22Rv1 (cell line): ENCODE results near the gene ADM2.

ENCODE experiments used
- ZFX ChIP-seq: fragments of 450-650 bp; IDR thresholded peaks from 2 replicates; pipeline ENCODE4 v1.6.1; 2017; ENCODE audit warnings: antibody characterized with exemption, borderline replicate concordance
- TF ChIP-seq, protein P1 (sequence below): fragments of 450-650 bp; IDR thresholded peaks from 2 replicates; pipeline ENCODE4 v1.5.1; 2017; ENCODE audit warnings: mild to moderate bottlenecking

- TF ChIP-seq, protein P1, sequence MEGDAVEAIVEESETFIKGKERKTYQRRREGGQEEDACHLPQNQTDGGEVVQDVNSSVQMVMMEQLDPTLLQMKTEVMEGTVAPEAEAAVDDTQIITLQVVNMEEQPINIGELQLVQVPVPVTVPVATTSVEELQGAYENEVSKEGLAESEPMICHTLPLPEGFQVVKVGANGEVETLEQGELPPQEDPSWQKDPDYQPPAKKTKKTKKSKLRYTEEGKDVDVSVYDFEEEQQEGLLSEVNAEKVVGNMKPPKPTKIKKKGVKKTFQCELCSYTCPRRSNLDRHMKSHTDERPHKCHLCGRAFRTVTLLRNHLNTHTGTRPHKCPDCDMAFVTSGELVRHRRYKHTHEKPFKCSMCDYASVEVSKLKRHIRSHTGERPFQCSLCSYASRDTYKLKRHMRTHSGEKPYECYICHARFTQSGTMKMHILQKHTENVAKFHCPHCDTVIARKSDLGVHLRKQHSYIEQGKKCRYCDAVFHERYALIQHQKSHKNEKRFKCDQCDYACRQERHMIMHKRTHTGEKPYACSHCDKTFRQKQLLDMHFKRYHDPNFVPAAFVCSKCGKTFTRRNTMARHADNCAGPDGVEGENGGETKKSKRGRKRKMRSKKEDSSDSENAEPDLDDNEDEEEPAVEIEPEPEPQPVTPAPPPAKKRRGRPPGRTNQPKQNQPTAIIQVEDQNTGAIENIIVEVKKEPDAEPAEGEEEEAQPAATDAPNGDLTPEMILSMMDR = no peak
- no peak for TF ChIP-seq ZFX
Observed at GRCh38 chr22:50471197-50471847, 10.0 kb upstream of the ADM2 start.
